WTC11 (cell line): ENCODE results near the gene GIMAP2.

Experiments
- SP1 ChIP-seq: sonication (generic); formaldehyde crosslinking; conservative IDR thresholded peaks from 2 replicates; pipeline ENCODE4 v1.8.1; 2022; ENCODE audit warnings: missing genetic modification reagents
- USF1 ChIP-seq: sonication (generic); formaldehyde crosslinking; IDR thresholded peaks from 2 replicates; pipeline ENCODE4 v1.8.0; 2022; ENCODE audit warnings: mild to moderate bottlenecking, missing genetic modification reagents
- ZNF263 ChIP-seq: sonication (generic); formaldehyde crosslinking; IDR thresholded peaks from 2 replicates; pipeline ENCODE4 v1.8.1; 2022; ENCODE audit warnings: low read depth, mild to moderate bottlenecking, moderate library complexity, missing genetic modification reagents
- ZNF512 ChIP-seq: sonication (generic); formaldehyde crosslinking; IDR thresholded peaks from 2 replicates; pipeline ENCODE4 v1.8.1; 2022; ENCODE audit warnings: missing genetic modification reagents, borderline replicate concordance
- TF ChIP-seq, protein P1 (sequence below): fragments of 200-600 bp; IDR thresholded peaks from 2 replicates; pipeline ENCODE4 v1.8.0; 2022; ENCODE audit warnings: antibody characterized with exemption
- TF ChIP-seq, protein P2 (sequence below): sonication (generic); formaldehyde crosslinking; IDR thresholded peaks from 2 replicates; pipeline ENCODE4 v1.8.1; 2023; ENCODE audit warnings: mild to moderate bottlenecking, missing genetic modification reagents, moderate library complexity
- TF ChIP-seq, protein P3 (sequence below): sonication (generic); formaldehyde crosslinking; IDR thresholded peaks from 2 replicates; pipeline ENCODE4 v1.8.1; 2023; ENCODE audit warnings: mild to moderate bottlenecking, missing genetic modification reagents
- TF ChIP-seq, protein P4 (sequence below): sonication (generic); formaldehyde crosslinking; IDR thresholded peaks from 2 replicates; pipeline ENCODE4 v1.8.1; 2022; ENCODE audit warnings: low read depth, missing genetic modification reagents, borderline replicate concordance

- TF ChIP-seq, protein P1, sequence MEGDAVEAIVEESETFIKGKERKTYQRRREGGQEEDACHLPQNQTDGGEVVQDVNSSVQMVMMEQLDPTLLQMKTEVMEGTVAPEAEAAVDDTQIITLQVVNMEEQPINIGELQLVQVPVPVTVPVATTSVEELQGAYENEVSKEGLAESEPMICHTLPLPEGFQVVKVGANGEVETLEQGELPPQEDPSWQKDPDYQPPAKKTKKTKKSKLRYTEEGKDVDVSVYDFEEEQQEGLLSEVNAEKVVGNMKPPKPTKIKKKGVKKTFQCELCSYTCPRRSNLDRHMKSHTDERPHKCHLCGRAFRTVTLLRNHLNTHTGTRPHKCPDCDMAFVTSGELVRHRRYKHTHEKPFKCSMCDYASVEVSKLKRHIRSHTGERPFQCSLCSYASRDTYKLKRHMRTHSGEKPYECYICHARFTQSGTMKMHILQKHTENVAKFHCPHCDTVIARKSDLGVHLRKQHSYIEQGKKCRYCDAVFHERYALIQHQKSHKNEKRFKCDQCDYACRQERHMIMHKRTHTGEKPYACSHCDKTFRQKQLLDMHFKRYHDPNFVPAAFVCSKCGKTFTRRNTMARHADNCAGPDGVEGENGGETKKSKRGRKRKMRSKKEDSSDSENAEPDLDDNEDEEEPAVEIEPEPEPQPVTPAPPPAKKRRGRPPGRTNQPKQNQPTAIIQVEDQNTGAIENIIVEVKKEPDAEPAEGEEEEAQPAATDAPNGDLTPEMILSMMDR = no peak
- TF ChIP-seq ZNF263 (CRISPR knock-in tag) (no peak), SP1 (no peak), ZNF512 (no peak), USF1 (CRISPR knock-in tag) (no peak)
- TF ChIP-seq, protein P2, sequence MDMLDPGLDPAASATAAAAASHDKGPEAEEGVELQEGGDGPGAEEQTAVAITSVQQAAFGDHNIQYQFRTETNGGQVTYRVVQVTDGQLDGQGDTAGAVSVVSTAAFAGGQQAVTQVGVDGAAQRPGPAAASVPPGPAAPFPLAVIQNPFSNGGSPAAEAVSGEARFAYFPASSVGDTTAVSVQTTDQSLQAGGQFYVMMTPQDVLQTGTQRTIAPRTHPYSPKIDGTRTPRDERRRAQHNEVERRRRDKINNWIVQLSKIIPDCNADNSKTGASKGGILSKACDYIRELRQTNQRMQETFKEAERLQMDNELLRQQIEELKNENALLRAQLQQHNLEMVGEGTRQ (CRISPR knock-in tag) = no peak
- TF ChIP-seq, protein P3, sequence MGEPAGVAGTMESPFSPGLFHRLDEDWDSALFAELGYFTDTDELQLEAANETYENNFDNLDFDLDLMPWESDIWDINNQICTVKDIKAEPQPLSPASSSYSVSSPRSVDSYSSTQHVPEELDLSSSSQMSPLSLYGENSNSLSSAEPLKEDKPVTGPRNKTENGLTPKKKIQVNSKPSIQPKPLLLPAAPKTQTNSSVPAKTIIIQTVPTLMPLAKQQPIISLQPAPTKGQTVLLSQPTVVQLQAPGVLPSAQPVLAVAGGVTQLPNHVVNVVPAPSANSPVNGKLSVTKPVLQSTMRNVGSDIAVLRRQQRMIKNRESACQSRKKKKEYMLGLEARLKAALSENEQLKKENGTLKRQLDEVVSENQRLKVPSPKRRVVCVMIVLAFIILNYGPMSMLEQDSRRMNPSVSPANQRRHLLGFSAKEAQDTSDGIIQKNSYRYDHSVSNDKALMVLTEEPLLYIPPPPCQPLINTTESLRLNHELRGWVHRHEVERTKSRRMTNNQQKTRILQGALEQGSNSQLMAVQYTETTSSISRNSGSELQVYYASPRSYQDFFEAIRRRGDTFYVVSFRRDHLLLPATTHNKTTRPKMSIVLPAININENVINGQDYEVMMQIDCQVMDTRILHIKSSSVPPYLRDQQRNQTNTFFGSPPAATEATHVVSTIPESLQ (CRISPR knock-in tag) = no peak
- TF ChIP-seq, protein P4, sequence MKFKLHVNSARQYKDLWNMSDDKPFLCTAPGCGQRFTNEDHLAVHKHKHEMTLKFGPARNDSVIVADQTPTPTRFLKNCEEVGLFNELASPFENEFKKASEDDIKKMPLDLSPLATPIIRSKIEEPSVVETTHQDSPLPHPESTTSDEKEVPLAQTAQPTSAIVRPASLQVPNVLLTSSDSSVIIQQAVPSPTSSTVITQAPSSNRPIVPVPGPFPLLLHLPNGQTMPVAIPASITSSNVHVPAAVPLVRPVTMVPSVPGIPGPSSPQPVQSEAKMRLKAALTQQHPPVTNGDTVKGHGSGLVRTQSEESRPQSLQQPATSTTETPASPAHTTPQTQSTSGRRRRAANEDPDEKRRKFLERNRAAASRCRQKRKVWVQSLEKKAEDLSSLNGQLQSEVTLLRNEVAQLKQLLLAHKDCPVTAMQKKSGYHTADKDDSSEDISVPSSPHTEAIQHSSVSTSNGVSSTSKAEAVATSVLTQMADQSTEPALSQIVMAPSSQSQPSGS (CRISPR knock-in tag) = no peak
These were observed 10.1 kb downstream of the GIMAP2 start for GRCh38 chr7:150695654-150696053.
